PC-3 (cell line): ENCODE measurements around the gene EVL.

Experiments
- EZH2phosphoT487 ChIP-seq: fragments of 300-600 bp; sonication (generic); IDR thresholded peaks from 2 replicates; pipeline ENCODE4 v1.6.1; 2018; ENCODE audit warnings: mild to moderate bottlenecking, antibody characterized with exemption, low read length, borderline replicate concordance
- TF ChIP-seq, protein P1 (sequence below): fragments of 300-600 bp; sonication (generic); conservative IDR thresholded peaks from 2 replicates; pipeline ENCODE4 v1.5.1; 2017; ENCODE audit warnings: antibody characterized with exemption, low read depth, mild to moderate bottlenecking, low read length

DNA sequence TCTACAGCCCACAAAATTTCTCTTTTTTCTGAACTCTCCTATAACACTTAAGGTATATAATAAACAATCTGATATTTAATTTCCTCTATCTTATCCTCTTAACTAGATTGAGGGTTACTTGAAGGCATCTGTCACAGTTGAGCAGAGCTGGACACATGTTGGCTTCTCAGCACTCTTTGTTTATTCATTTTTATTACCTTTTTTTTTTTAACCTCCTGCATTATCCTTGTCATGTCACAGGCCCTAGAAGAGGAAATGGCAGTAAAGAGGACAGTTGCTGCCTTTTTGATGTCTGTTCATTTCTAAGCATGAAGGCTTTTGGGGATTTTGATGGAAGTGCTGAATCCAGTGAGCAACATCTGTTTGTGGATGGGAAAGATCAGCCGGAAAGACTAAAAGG is 32.5 kb upstream of the EVL start:
- TF ChIP-seq, protein P1, sequence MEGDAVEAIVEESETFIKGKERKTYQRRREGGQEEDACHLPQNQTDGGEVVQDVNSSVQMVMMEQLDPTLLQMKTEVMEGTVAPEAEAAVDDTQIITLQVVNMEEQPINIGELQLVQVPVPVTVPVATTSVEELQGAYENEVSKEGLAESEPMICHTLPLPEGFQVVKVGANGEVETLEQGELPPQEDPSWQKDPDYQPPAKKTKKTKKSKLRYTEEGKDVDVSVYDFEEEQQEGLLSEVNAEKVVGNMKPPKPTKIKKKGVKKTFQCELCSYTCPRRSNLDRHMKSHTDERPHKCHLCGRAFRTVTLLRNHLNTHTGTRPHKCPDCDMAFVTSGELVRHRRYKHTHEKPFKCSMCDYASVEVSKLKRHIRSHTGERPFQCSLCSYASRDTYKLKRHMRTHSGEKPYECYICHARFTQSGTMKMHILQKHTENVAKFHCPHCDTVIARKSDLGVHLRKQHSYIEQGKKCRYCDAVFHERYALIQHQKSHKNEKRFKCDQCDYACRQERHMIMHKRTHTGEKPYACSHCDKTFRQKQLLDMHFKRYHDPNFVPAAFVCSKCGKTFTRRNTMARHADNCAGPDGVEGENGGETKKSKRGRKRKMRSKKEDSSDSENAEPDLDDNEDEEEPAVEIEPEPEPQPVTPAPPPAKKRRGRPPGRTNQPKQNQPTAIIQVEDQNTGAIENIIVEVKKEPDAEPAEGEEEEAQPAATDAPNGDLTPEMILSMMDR = no peak
- TF ChIP-seq EZH2phosphoT487 = no peak
